HEK293 (cell line): ENCODE results near the gene FBXO33.

Experiments
- BCL6B ChIP-seq: fragments of 450-650 bp; formaldehyde crosslinking; IDR thresholded peaks from 2 replicates; pipeline ENCODE4 v1.5.1; 2017; ENCODE audit warnings: missing biosample characterization, missing genetic modification characterization
- EGR2 ChIP-seq: fragments of 450-650 bp; formaldehyde crosslinking; IDR thresholded peaks from 2 replicates; pipeline ENCODE4 v1.5.1; 2016; ENCODE audit warnings: low read depth, missing biosample characterization, missing genetic modification characterization
- KLF10 ChIP-seq: fragments of 450-650 bp; IDR thresholded peaks from 2 replicates; pipeline ENCODE4 v1.5.1; 2018; ENCODE audit warnings: missing biosample characterization, mild to moderate bottlenecking, missing genetic modification characterization
- MYNN ChIP-seq: fragments of 450-650 bp; formaldehyde crosslinking; IDR thresholded peaks from 2 replicates; pipeline ENCODE4 v1.5.1; 2016; ENCODE audit warnings: missing biosample characterization, missing genetic modification characterization, borderline replicate concordance
- PRDM10 ChIP-seq: fragments of 450-650 bp; formaldehyde crosslinking; IDR thresholded peaks from 2 replicates; pipeline ENCODE4 v1.5.1; 2016; ENCODE audit warnings: missing biosample characterization, missing genetic modification characterization
- SP3 ChIP-seq: fragments of 450-650 bp; formaldehyde crosslinking; IDR thresholded peaks from 2 replicates; pipeline ENCODE4 v1.5.1; 2016; ENCODE audit warnings: missing biosample characterization, missing genetic modification characterization
- SP7 ChIP-seq: fragments of 450-650 bp; formaldehyde crosslinking; IDR thresholded peaks from 2 replicates; pipeline ENCODE4 v1.5.1; 2016; ENCODE audit warnings: missing biosample characterization, missing genetic modification characterization
- WT1 ChIP-seq: fragments of 450-650 bp; formaldehyde crosslinking; IDR thresholded peaks from 2 replicates; pipeline ENCODE4 v1.5.1; 2016; ENCODE audit warnings: missing biosample characterization, missing genetic modification characterization
- ZBTB11 ChIP-seq: fragments of 450-650 bp; formaldehyde crosslinking; conservative IDR thresholded peaks from 2 replicates; pipeline ENCODE4 v1.5.1; 2016; ENCODE audit warnings: low read depth, missing biosample characterization, missing genetic modification characterization
- ZBTB17 ChIP-seq: fragments of 450-650 bp; formaldehyde crosslinking; IDR thresholded peaks from 2 replicates; pipeline ENCODE4 v1.5.1; 2016; ENCODE audit warnings: missing biosample characterization, missing genetic modification characterization
- ZBTB20 ChIP-seq: fragments of 450-650 bp; formaldehyde crosslinking; IDR thresholded peaks from 2 replicates; pipeline ENCODE4 v1.5.1; 2016; ENCODE audit warnings: missing biosample characterization, missing genetic modification characterization
- ZBTB48 ChIP-seq: fragments of 450-650 bp; formaldehyde crosslinking; IDR thresholded peaks from 2 replicates; pipeline ENCODE4 v1.5.1; 2016; ENCODE audit warnings: missing biosample characterization, missing genetic modification characterization
- ZFP37 ChIP-seq: fragments of 450-650 bp; formaldehyde crosslinking; IDR thresholded peaks from 2 replicates; pipeline ENCODE4 v1.5.1; 2016; ENCODE audit warnings: missing biosample characterization, missing genetic modification characterization
- ZNF19 ChIP-seq: fragments of 450-650 bp; formaldehyde crosslinking; IDR thresholded peaks from 2 replicates; pipeline ENCODE4; 2016; ENCODE audit warnings: missing biosample characterization, missing genetic modification characterization, low read depth
- ZNF341 ChIP-seq: fragments of 450-650 bp; formaldehyde crosslinking; IDR thresholded peaks from 2 replicates; pipeline ENCODE4; 2016; ENCODE audit warnings: low read depth, missing biosample characterization, missing genetic modification characterization
- ZNF362 ChIP-seq: fragments of 450-650 bp; formaldehyde crosslinking; IDR thresholded peaks from 2 replicates; pipeline ENCODE4 v1.5.1; 2016; ENCODE audit warnings: missing biosample characterization, missing genetic modification characterization
- ZNF426 ChIP-seq: fragments of 450-650 bp; formaldehyde crosslinking; IDR thresholded peaks from 2 replicates; pipeline ENCODE4 v1.5.1; 2017; ENCODE audit warnings: missing biosample characterization, missing genetic modification characterization, mild to moderate bottlenecking, inconsistent platforms, moderate library complexity
- ZNF561 ChIP-seq: fragments of 450-650 bp; IDR thresholded peaks from 2 replicates; pipeline ENCODE4 v1.5.1; 2018; ENCODE audit warnings: missing biosample characterization, missing genetic modification characterization, borderline replicate concordance
- ZNF610 ChIP-seq: fragments of 450-650 bp; formaldehyde crosslinking; IDR thresholded peaks from 2 replicates; pipeline ENCODE4 v1.5.1; 2016; ENCODE audit warnings: missing biosample characterization, missing genetic modification characterization, borderline replicate concordance
- ZNF639 ChIP-seq: fragments of 450-650 bp; formaldehyde crosslinking; IDR thresholded peaks from 2 replicates; pipeline ENCODE4 v1.5.1; 2016; ENCODE audit warnings: missing biosample characterization, missing genetic modification characterization
- ZNF664 ChIP-seq: fragments of 450-650 bp; formaldehyde crosslinking; IDR thresholded peaks from 2 replicates; pipeline ENCODE4 v1.5.1; 2016; ENCODE audit warnings: missing biosample characterization, missing genetic modification characterization
- ZNF704 ChIP-seq: fragments of 450-650 bp; formaldehyde crosslinking; IDR thresholded peaks from 2 replicates; pipeline ENCODE4 v1.5.1; 2016; ENCODE audit warnings: missing biosample characterization, missing genetic modification characterization
- ZNF791 ChIP-seq: fragments of 450-650 bp; formaldehyde crosslinking; IDR thresholded peaks from 2 replicates; pipeline ENCODE4 v1.5.1; 2016; ENCODE audit warnings: missing biosample characterization, missing genetic modification characterization
- ZSCAN16 ChIP-seq: fragments of 450-650 bp; formaldehyde crosslinking; IDR thresholded peaks from 2 replicates; pipeline ENCODE4 v1.5.1; 2016; ENCODE audit warnings: missing biosample characterization, missing genetic modification characterization

The FBXO33 gene

GRCh38 chr14:39432619-39433451, 602 bp upstream of the FBXO33 start (continued):
- TF ChIP-seq ZNF704 (no peak), ZNF664 (peak; percentile 50; the same call in 1 of the 2 replicates), WT1 (tag by site-specific recombination) (peak; percentile 6), BCL6B (tag by site-specific recombination) (no peak), ZBTB48 (peak; percentile 97), ZNF362 (tag by site-specific recombination) (peak; percentile 69; the same call in 1 of the 2 replicates), SP3 (peak; percentile 59), ZNF341 (peak; percentile 77), ZNF426 (no peak), ZFP37 (tag by site-specific recombination) (peak; percentile 57; the same call in 1 of the 2 replicates), ZBTB20 (tag by site-specific recombination) (peak; percentile 71), ZNF610 (no peak), ZBTB11 (tag by site-specific recombination) (peak; percentile 41), ZBTB17 (tag by site-specific recombination) (peak; percentile 83), KLF10 (tag by site-specific recombination) (peak; percentile 83), ZNF19 (tag by site-specific recombination) (no peak), EGR2 (tag by site-specific recombination) (peak; percentile 57; the same call in 1 of the 2 replicates), MYNN (tag by site-specific recombination) (no peak), SP7 (tag by site-specific recombination) (peak; percentile 35; the same call in 1 of the 2 replicates), ZNF639 (0 out of 2 replicates have a peak, but pooled peaks have one; percentile 34), ZSCAN16 (no peak), ZNF791 (tag by site-specific recombination) (no peak), ZNF561 (tag by site-specific recombination) (no peak), PRDM10 (peak; percentile 79)
